ENCODE results near the gene CTDSP2. TPM values are rescaled to one million over a fixed set of nuclear protein-coding genes. Genes with fewer than 3 reads are reported as not detected.

The CTDSP2 gene
- total and polyA plus RNA-seq, 2 of the 8 experiments (the other 6 are each of a cell fraction or from before 2014, with no cell fraction given) = 71.3 to 91.7 TPM

- H4K20me1 ChIP-seq (replicated peaks in 1 of 2; ENCODE audit: control insufficient read depth in 1 of 2, insufficient read depth in 2 of 2, low read length in 2 of 2) = no peaks in the 10 kb centered on the region
- WGBS, 2 experiments (ENCODE audit: extremely low coverage in 1 of 2, insufficient coverage in 1 of 2, insufficient read length in 1 of 2, insufficient replicate concordance in 2 of 2, low coverage in 1 of 2, low lambda C conversion rate in 2 of 2, missing lambda C conversion rate in 1 of 2) = 84% methylated on average over 5 of the region's 5 CpGs; no CpG with 5 or more reads in 1 of the 2 experiments
- FAIRE-seq (no peak), DNase-seq (ENCODE audit: low read depth in 1 of 2, low spot score in 2 of 2) (no peak)
- POLR2A ChIA-PET (ENCODE audit: partially characterized antibody) = interaction anchor here (0.9 to 2.8 kb wide), 7 partner anchors 9 to 95 kb away, joined by 3 to 10 read pairs (median 3); partner anchors contain the start of genes AVIL, EEF1AKMT3 and METTL1
- H3K23me2 ChIP-seq (ENCODE audit: low read depth, low read length) = no peaks in the 10 kb centered on the region
- H3K4me2 ChIP-seq (ENCODE audit: insufficient read depth in 1 of 2, low read depth in 2 of 2, low read length in 2 of 2) = no peak overlapping the region
- no peak overlapping the region for H4K91ac ChIP-seq (replicated peaks; ENCODE audit: insufficient read length, low read length)
- H2BK20ac ChIP-seq (ENCODE audit: low read length) = no peak overlapping the region
- H3K4me1 ChIP-seq (replicated peaks in 1 of 4; ENCODE audit: control insufficient read depth in 3 of 4, insufficient read depth in 4 of 4, low read length in 3 of 4) = peaks cover 0 to 2% (median under 1%) of the 10 kb centered on the region in 4 experiments; a peak in 1 of 7 replicates
- H4K5ac ChIP-seq (ENCODE audit: insufficient read length, low read depth, low read length) = no peak overlapping the region
- H3K79me2 ChIP-seq (ENCODE audit: control insufficient read depth in 1 of 2, insufficient read depth in 2 of 2, low read length in 2 of 2) = no peaks in the 10 kb centered on the region
- H2BK5ac ChIP-seq (ENCODE audit: low read depth, low read length) = no peak overlapping the region
- H3K56ac ChIP-seq (replicated peaks; ENCODE audit: insufficient read length, low read depth, low read length) = no peak overlapping the region
- H3K79me1 ChIP-seq (ENCODE audit: low read depth, low read length) = no peaks in the 10 kb centered on the region
- H3K4me3 ChIP-seq (ENCODE audit: extremely low read depth in 1 of 4, insufficient read depth in 2 of 4, low read depth in 3 of 4, low read length in 4 of 4) = no peak overlapping the region
- H3K23ac ChIP-seq (ENCODE audit: insufficient read length) = no peak overlapping the region
- H4K8ac ChIP-seq (ENCODE audit: extremely low read depth, insufficient read depth, low read length) = no peak overlapping the region
- no peak overlapping the region for H2AFZ ChIP-seq (ENCODE audit: low read length)
- H2BK12ac ChIP-seq (ENCODE audit: low read depth, low read length) = no peak overlapping the region
- H3K18ac ChIP-seq (ENCODE audit: extremely low read depth, low read length) = no peak overlapping the region
- no peak overlapping the region for H2AK5ac ChIP-seq (ENCODE audit: low read depth, low read length)
- peaks cover 0 to 3% (median 0%) of the 10 kb centered on the region in 4 experiments; a peak in 3 of 8 replicates for H3K36me3 ChIP-seq (ENCODE audit: control insufficient read depth in 2 of 4, insufficient read depth in 4 of 4, low read length in 3 of 4)
- CTCF ChIA-PET (ENCODE audit: partially characterized antibody) = interaction anchor here (0.7 to 1.6 kb wide), 2 partner anchors 21 to 45 kb away, joined by 4 read pairs; no protein-coding TSS in a partner anchor
- no peak for TF ChIP-seq GABPA (IDR thresholded peaks at IDR 0.05; ENCODE audit: borderline replicate concordance, insufficient read depth, low read length)
- TF ChIP-seq, protein P1, sequence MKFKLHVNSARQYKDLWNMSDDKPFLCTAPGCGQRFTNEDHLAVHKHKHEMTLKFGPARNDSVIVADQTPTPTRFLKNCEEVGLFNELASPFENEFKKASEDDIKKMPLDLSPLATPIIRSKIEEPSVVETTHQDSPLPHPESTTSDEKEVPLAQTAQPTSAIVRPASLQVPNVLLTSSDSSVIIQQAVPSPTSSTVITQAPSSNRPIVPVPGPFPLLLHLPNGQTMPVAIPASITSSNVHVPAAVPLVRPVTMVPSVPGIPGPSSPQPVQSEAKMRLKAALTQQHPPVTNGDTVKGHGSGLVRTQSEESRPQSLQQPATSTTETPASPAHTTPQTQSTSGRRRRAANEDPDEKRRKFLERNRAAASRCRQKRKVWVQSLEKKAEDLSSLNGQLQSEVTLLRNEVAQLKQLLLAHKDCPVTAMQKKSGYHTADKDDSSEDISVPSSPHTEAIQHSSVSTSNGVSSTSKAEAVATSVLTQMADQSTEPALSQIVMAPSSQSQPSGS (IDR thresholded peaks at IDR 0.05; ENCODE audit: low read length) = no peak
- TF ChIP-seq BACH1 (IDR thresholded peaks at IDR 0.05; ENCODE audit: low read length) = no peak
- no peak for TF ChIP-seq KDM1A (IDR thresholded peaks at IDR 0.05; ENCODE audit: borderline replicate concordance, low read length)
- no peak for TF ChIP-seq CEBPB (IDR thresholded peaks at IDR 0.05; ENCODE audit: low read depth, low read length)
- TF ChIP-seq RXRA (IDR thresholded peaks at IDR 0.05; ENCODE audit: insufficient read depth, low read depth, low read length) = no peak
- no peak for TF ChIP-seq ASH2L (IDR thresholded peaks at IDR 0.05; ENCODE audit: low read length)
- TF ChIP-seq SRF (IDR thresholded peaks at IDR 0.05; ENCODE audit: low read depth, low read length) = no peak
- TF ChIP-seq EP300 (IDR thresholded peaks at IDR 0.05; ENCODE audit: borderline replicate concordance in 1 of 2, low read depth in 2 of 2, low read length in 2 of 2) = no peak
- no peak for TF ChIP-seq SP1 (IDR thresholded peaks at IDR 0.05; ENCODE audit: low read depth, low read length)
- no peak for TF ChIP-seq TBP (IDR thresholded peaks at IDR 0.05; ENCODE audit: low read depth, low read length)
- no peak for TF ChIP-seq BRCA1 (IDR thresholded peaks at IDR 0.05; ENCODE audit: low read depth, low read length)
- no peak for TF ChIP-seq SP2 (IDR thresholded peaks at IDR 0.05; ENCODE audit: low read length)
- no peak overlapping the region for H3K9ac ChIP-seq (replicated peaks in 1 of 4; ENCODE audit: extremely low read depth in 1 of 4, low read depth in 3 of 4, low read length in 3 of 4)
- no peak overlapping the region for H2BK15ac ChIP-seq (ENCODE audit: low read length)
- H3K27ac ChIP-seq (ENCODE audit: low read depth, low read length) = no peak overlapping the region
- H2BK120ac ChIP-seq (replicated peaks; ENCODE audit: low read depth, low read length) = no peak overlapping the region
- no peak overlapping the region for H3K4ac ChIP-seq (replicated peaks; ENCODE audit: insufficient read length, low read depth, low read length)
- H3K27me3 ChIP-seq (replicated peaks in 1 of 4; ENCODE audit: control insufficient read depth in 3 of 4, extremely low read depth in 1 of 4, insufficient read depth in 3 of 4, low read length in 3 of 4) = no peaks in the 10 kb centered on the region
- no peaks in the 10 kb centered on the region for H3K9me3 ChIP-seq (ENCODE audit: insufficient read depth in 2 of 2, low read depth in 1 of 2, low read length in 1 of 2)
- no peak overlapping the region for H3K14ac ChIP-seq (ENCODE audit: insufficient read length)
These were observed 38.2 kb downstream of the CTDSP2 start for GRCh38 chr12:57808351-57808750.

Data from H1 (cell line).